ENCODE measurements around the gene ZG16B.

DNA sequence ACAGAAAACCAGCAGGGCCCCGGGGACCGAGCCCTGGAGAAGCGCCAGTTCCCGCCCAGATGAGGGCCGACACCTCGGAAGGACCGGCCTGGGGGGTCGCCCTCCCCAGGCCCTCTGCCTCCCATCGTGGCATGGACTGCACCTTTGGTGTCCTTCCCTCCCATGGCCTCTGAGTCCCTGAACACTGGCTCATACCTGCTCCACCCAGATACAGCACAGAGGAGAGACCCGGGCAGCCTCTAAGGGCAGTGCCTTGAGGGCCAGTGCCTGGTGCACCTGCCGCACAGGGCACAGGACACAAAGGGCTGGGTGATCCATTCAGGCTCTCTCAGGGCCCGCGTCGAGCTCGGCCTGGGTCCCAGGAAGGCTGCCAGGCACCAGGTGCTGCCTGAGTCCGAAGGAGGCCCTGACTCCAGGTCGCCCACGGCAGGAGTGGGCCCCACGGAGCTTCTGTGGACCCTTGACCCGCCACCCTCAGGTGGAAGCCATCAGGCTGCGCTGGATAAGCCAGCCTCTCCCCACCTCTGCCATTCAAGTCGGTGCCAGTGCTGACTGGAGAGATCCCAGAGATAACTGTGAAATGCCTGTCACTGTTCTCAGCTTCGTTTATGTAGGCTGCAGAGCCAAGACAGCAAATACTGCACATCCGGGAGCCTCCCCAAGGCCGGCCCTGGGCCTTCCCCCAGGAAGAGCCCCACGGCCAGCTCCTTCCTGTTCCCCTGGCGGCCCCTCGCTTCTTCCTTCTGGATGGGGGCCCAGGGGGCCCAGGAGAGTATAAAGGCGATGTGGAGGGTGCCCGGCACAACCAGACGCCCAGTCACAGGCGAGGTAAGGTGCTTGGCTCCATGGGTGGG lies at the start of gene ZG16B:
- TF ChIP-seq, protein P1, sequence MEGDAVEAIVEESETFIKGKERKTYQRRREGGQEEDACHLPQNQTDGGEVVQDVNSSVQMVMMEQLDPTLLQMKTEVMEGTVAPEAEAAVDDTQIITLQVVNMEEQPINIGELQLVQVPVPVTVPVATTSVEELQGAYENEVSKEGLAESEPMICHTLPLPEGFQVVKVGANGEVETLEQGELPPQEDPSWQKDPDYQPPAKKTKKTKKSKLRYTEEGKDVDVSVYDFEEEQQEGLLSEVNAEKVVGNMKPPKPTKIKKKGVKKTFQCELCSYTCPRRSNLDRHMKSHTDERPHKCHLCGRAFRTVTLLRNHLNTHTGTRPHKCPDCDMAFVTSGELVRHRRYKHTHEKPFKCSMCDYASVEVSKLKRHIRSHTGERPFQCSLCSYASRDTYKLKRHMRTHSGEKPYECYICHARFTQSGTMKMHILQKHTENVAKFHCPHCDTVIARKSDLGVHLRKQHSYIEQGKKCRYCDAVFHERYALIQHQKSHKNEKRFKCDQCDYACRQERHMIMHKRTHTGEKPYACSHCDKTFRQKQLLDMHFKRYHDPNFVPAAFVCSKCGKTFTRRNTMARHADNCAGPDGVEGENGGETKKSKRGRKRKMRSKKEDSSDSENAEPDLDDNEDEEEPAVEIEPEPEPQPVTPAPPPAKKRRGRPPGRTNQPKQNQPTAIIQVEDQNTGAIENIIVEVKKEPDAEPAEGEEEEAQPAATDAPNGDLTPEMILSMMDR (IDR thresholded peaks at IDR 0.05 in 8 of 11, conservative IDR thresholded peaks at IDR 0.05 in 3 of 11), result no peak
- TF ChIP-seq POLR2A (IDR thresholded peaks at IDR 0.05) (no peak), POLR2AphosphoS5 (IDR thresholded peaks at IDR 0.05) (peak; percentile 15 to 56 (median 42))

Measured in spleen (tissue), 7 donors.